GM12873 (cell line): Measurements from ENCODE around the gene WDR7.

Experiments
- TF ChIP-seq, protein P1 (sequence below): IDR thresholded peaks from 2 replicates; pipeline ENCODE4 v1.5.1; 2012; ENCODE audit warnings: low read depth, mild to moderate bottlenecking, moderate library complexity, low read length, control low read depth; ENCODE audit not compliant: insufficient read depth; ENCODE audit errors: missing control alignments

WDR7 gene

GRCh38 chr18:56899660-56900059 lies 248.5 kb downstream of the WDR7 start:
- TF ChIP-seq, protein P1, sequence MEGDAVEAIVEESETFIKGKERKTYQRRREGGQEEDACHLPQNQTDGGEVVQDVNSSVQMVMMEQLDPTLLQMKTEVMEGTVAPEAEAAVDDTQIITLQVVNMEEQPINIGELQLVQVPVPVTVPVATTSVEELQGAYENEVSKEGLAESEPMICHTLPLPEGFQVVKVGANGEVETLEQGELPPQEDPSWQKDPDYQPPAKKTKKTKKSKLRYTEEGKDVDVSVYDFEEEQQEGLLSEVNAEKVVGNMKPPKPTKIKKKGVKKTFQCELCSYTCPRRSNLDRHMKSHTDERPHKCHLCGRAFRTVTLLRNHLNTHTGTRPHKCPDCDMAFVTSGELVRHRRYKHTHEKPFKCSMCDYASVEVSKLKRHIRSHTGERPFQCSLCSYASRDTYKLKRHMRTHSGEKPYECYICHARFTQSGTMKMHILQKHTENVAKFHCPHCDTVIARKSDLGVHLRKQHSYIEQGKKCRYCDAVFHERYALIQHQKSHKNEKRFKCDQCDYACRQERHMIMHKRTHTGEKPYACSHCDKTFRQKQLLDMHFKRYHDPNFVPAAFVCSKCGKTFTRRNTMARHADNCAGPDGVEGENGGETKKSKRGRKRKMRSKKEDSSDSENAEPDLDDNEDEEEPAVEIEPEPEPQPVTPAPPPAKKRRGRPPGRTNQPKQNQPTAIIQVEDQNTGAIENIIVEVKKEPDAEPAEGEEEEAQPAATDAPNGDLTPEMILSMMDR: no peak

- TF ChIP-seq, protein P1: no peak
Observed at GRCh38 chr18:56900195-56901094, 249.3 kb downstream of the WDR7 start.

- TF ChIP-seq, protein P1: no peak
Observed at GRCh38 chr18:56901919-56902318, 250.8 kb downstream of the WDR7 start.

- TF ChIP-seq, protein P1: no peak
Observed at GRCh38 chr18:56902653-56903052, 251.5 kb downstream of the WDR7 start.

- TF ChIP-seq, protein P1: no peak
Observed at GRCh38 chr18:56903686-56904085, 252.5 kb downstream of the WDR7 start.

GRCh38 chr18:56907771-56908170 lies 256.6 kb downstream of the WDR7 start:
- TF ChIP-seq, protein P1: no peak

DNA sequence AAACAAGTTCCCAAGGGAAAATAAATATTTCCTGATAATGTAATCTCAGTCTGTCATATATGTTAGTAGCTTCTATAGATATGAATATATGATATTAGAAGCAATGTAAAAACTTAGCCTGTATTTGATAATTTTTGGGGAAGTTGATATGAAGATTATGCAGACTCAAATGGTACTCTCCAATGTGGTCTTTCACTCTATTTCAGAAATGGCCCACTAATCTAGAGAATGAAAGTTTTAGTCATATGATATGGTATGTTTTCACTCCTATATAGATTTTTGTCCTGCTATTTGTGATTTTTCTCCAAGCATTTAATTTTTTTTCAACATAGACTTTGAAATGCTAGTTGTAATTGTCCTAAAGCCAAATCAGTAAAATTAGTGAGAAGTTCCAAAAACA lies 259.1 kb downstream of the WDR7 start:
- TF ChIP-seq, protein P1: no peak
